22Rv1 (cell line): ENCODE results near the gene SEMA5A.

Source experiments
- CTCF ChIP-seq: fragments of 450-650 bp; IDR thresholded peaks from 2 replicates; pipeline ENCODE4 v1.5.1; 2017; ENCODE audit warnings: mild to moderate bottlenecking
- ZFX ChIP-seq: fragments of 450-650 bp; IDR thresholded peaks from 2 replicates; pipeline ENCODE4 v1.6.1; 2017; ENCODE audit warnings: antibody characterized with exemption, borderline replicate concordance

GRCh38 chr5:9431496-9432258, 114.2 kb downstream of the SEMA5A start:
- TF ChIP-seq CTCF (no peak), ZFX (no peak)
